Measurements from ENCODE around the gene SLC23A2.
"Not testable (repeated sequence)": the region's sequence is repeated elsewhere in the genome, so short reads cannot be mapped to it uniquely, and the experiment has no call there.

The SLC23A2 gene

GRCh38 chr20:5039889-5040288, 38.6 kb upstream of the SLC23A2 start:
- no peak for DNase-seq (ENCODE audit: extremely low spot score)
- POLR2A ChIA-PET, result no interaction called here
- TF ChIP-seq CTCF (IDR thresholded peaks at IDR 0.05; ENCODE audit: control extremely low read depth, extremely low read depth, low read depth, missing control alignments), result no peak
- CTCF ChIA-PET, result interaction anchor here (1.5 to 5.0 kb wide), 2 partner anchors 9 to 18 kb away, joined by 3 to 21 read pairs; no protein-coding TSS in a partner anchor

- DNase-seq (ENCODE audit: extremely low spot score), result peak; percentile 61
- ChIA-PET POLR2A (interaction anchor here (0.7 kb wide), 1 partner anchor 55 kb away, joined by 4 read pairs; no protein-coding TSS in a partner anchor), CTCF (no interaction called here)
- TF ChIP-seq CTCF (IDR thresholded peaks at IDR 0.05; ENCODE audit: control extremely low read depth, extremely low read depth, low read depth, missing control alignments), result no peak
Observed at GRCh38 chr20:5039255-5039657, 37.9 kb upstream of the SLC23A2 start.

- ChIA-PET POLR2A (no interaction called here), CTCF (interaction anchor here (1.3 to 2.1 kb wide), 5 partner anchors 11 to 64 kb away, joined by 4 to 7 read pairs (median 7); no protein-coding TSS in a partner anchor)
- no peak for DNase-seq (ENCODE audit: extremely low spot score)
- TF ChIP-seq CTCF (IDR thresholded peaks at IDR 0.05; ENCODE audit: control extremely low read depth, extremely low read depth, low read depth, missing control alignments), result no peak
Observed at GRCh38 chr20:5036828-5037227, 35.5 kb upstream of the SLC23A2 start.

- DNase-seq (ENCODE audit: extremely low spot score); POLR2A ChIA-PET: not testable (repeated sequence)
- CTCF ChIA-PET, result interaction anchor here (1.0 to 2.1 kb wide), 4 partner anchors 18 to 91 kb away, joined by 3 to 7 read pairs (median 4); no protein-coding TSS in a partner anchor
Observed at GRCh38 chr20:5035518-5035917, 34.2 kb upstream of the SLC23A2 start.

GRCh38 chr20:5033566-5033965, 32.3 kb upstream of the SLC23A2 start:
- POLR2A ChIA-PET, result no interaction called here
- CTCF ChIA-PET, result no interaction called here
- DNase-seq (ENCODE audit: extremely low spot score), result no peak
- TF ChIP-seq CTCF (IDR thresholded peaks at IDR 0.05; ENCODE audit: control extremely low read depth, extremely low read depth, low read depth, missing control alignments), result no peak

GRCh38 chr20:5031701-5032100, 30.4 kb upstream of the SLC23A2 start:
- DNase-seq (ENCODE audit: extremely low spot score); POLR2A ChIA-PET: not testable (repeated sequence)
- CTCF ChIA-PET, result interaction anchor here (1.3 kb wide), 1 partner anchor 12 kb away, joined by 3 read pairs; no protein-coding TSS in a partner anchor

- CTCF ChIA-PET, result interaction anchor here (1.0 kb wide), 1 partner anchor 10 kb away, joined by 3 read pairs; no protein-coding TSS in a partner anchor
Observed at GRCh38 chr20:5031206-5031557, 29.9 kb upstream of the SLC23A2 start.

More at GRCh38 chr20:5031206-5031557, 29.9 kb upstream of the SLC23A2 start:
- TF ChIP-seq CTCF (IDR thresholded peaks at IDR 0.05; ENCODE audit: control extremely low read depth, extremely low read depth, low read depth, missing control alignments), result no peak
- DNase-seq (ENCODE audit: extremely low spot score), result no peak
- POLR2A ChIA-PET, result no interaction called here
